ENCODE data around the gene NAPSA.
"Not testable (repeated sequence)": the region's sequence is repeated elsewhere in the genome, so short reads cannot be mapped to it uniquely, and the experiment has no call there.

Gene NAPSA

DNA sequence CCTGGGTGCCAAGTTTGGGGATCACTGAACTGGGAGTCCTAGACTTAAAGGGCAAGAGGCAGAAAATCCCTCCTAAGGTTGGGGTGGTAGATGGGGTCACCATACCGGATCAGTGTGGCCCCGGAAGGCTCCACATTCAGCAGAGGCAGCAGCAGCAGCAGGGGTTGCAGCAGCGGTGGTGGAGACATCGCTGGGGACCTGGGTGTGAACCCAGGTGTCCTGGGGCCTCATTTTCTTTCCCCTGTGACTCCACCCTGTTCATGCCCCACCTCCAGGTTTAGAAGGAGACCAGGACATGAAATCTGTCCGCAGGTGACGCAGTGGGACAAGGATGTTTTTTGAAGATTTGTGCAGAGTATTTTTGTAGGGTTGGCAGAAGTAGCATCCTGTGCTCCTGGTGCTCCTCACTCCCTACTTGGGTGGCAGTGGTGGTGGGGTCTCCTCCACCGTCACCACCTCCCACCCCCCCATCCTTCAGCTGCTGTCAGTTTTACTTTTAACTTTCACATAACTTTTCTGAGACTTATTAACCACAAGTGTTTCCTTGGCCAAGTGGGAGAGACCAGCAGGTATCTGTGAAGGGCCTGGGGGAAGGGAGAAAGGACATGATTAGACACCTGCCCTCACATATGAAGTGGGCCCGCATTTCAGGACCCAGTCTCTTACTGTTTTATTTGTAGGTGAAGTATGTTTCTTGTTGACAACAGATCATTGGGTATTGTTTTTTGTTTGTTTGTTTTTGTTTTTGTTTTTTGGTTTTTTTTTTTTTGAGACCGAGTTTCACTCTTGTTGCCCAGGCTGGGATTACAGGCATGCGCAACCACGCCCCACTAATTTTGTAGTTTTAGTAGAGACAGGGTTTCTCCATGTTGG lies at the start of gene NAPSA:
Gene NAPSA, minus strand, starts transcription at position 206 of the 873 bp plus-strand sequence. Its CDS starts 18 bp downstream, at position 188.
- DNase-seq (ENCODE audit: low read depth, low spot score) = no peak

DNA sequence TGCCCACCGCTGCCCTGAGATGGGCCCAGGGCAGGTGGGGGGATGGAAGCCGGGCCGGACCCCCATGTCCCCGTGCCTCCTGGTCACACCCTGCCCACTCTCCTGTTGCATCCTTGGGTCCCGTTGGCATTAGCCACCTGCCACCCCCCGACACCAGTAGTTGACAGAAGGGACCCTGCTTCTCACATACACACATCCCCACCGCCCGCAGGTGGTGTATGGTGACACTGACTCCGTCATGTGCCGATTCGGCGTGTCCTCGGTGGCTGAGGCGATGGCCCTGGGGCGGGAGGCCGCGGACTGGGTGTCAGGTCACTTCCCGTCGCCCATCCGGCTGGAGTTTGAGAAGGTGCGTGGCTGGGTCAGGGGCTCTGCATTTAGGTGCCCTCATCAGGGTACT lies 48.1 kb upstream of the NAPSA start:
- no peak for DNase-seq (ENCODE audit: low read depth, low spot score)

DNA sequence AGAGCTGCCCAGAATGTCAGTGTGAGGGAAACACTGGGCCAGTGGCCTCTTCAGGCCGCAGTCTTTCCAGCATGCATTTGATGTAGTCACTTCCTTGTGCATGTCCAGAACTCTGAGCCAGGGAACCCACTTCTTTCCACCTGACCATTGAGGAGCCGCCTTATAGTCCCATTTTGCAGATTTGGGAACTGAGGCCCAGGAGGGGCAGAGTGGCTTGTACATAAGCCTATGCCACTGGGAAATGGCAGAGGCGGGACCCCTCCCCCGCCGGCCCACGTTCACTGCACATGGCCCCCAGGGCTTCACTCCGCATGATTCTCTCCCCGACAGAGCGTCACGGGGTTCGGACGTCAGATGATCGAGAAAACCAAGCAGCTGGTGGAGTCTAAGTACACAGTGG lies 47.7 kb upstream of the NAPSA start:
- no peak for DNase-seq (ENCODE audit: low read depth, low spot score)

- no peak for DNase-seq (ENCODE audit: low read depth, low spot score)
These were observed 47.0 kb upstream of the NAPSA start for GRCh38 chr19:50412419-50412818.

- DNase-seq (ENCODE audit: low read depth, low spot score) = no peak
These were observed 44.7 kb upstream of the NAPSA start for GRCh38 chr19:50410109-50410508.

DNA sequence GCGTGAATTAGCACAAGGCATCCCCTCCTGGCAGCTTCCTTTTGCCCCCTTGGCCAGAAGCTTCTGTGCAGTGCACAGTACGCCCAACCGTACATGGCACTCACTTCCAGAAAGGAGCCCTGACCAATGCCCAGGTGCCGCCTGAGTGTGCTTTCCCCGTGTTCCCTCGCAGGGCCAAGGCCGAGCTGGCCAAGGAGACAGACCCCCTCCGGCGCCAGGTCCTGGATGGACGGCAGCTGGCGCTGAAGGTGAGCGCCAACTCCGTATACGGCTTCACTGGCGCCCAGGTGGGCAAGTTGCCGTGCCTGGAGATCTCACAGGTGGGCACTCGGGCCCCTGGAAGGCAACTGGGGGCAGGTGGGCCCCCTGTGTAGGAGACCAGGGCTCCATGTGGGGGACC lies 43.9 kb upstream of the NAPSA start:
- DNase-seq (ENCODE audit: low read depth, low spot score) = no peak

GRCh38 chr19:50406829-50407228 lies 41.4 kb upstream of the NAPSA start:
- no peak for DNase-seq (ENCODE audit: low read depth, low spot score)

DNA sequence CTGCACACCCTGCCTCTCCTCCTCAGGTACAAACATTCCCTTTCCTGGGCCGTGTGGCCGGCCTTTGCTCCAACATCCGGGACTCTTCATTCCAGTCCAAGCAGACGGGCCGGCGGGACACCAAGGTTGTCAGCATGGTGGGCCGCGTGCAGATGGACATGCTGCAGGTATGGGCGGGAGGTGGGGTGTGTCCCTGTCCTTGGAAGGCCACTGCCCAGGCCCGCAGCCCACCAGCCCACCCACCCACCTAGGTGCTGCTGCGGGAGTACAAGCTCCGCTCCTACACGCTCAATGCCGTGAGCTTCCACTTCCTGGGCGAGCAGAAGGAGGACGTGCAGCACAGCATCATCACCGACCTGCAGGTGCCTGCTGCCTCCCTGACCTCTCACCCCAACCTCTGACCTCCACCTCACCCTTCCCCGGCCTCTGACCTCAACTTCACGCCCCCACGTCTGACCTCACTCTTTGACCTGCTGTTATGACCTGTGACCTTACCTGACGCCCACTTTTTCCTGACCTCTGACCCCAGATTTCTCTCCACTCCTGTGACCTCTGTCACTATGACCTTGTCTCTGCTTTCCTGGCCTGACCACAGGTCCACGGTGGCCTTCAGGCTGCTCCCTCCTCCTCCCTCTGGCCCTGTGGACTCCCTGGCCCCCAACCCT lies 40.8 kb upstream of the NAPSA start:
- no peak for DNase-seq (ENCODE audit: low read depth, low spot score)

- no peak for DNase-seq (ENCODE audit: low read depth, low spot score)
These were observed 37.3 kb upstream of the NAPSA start for GRCh38 chr19:50402544-50403301.

DNA sequence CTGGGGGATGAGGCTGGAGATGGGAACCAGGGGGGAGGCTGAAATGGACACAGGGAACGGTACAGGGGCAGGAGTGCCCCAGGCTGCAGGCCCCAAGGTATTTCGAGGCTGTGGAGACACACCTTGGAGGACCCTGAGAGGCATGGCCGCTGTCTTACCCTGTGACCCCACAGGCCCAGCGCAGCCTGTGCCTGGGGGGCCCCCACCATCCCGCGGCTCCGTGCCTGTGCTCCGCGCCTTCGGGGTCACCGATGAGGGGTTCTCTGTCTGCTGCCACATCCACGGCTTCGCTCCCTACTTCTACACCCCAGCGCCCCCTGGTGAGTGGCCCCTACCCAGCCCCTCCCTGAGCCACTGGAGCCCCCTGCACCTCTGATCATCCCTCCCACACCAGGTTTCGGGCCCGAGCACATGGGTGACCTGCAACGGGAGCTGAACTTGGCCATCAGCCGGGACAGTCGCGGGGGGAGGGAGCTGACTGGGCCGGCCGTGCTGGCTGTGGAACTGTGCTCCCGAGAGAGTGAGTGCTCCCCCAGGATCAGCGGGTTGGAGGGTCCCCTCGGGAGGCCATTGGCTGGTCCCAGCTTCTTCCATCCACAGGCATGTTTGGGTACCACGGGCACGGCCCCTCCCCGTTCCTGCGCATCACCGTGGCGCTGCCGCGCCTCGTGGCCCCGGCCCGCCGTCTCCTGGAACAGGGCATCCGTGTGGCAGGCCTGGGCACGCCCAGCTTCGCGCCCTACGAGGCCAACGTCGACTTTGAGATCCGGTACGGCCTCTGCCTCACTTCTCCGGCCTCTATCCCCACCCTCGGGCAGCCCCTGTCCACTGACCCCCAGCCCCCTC lies 36.4 kb upstream of the NAPSA start:
- no peak for DNase-seq (ENCODE audit: low read depth, low spot score)

DNA sequence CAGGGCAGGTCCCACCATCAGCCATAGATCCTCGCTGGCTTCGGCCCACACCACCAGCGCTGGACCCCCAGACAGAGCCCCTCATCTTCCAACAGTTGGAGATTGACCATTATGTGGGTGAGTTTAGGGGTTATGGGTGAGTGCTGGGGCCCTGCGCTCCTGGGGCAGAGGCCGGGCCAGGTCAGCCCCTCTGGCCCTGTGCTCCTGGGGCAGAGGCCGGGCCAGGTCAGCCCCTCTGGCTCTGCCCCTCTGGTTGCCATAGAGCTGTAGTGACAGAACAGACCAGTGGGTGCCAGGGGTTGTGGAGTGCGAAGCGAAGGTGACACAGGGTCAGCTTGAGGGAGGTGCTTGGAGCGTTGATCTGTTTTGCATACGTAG lies 33.9 kb upstream of the NAPSA start:
- DNase-seq (ENCODE audit: low read depth, low spot score) = no peak

DNA sequence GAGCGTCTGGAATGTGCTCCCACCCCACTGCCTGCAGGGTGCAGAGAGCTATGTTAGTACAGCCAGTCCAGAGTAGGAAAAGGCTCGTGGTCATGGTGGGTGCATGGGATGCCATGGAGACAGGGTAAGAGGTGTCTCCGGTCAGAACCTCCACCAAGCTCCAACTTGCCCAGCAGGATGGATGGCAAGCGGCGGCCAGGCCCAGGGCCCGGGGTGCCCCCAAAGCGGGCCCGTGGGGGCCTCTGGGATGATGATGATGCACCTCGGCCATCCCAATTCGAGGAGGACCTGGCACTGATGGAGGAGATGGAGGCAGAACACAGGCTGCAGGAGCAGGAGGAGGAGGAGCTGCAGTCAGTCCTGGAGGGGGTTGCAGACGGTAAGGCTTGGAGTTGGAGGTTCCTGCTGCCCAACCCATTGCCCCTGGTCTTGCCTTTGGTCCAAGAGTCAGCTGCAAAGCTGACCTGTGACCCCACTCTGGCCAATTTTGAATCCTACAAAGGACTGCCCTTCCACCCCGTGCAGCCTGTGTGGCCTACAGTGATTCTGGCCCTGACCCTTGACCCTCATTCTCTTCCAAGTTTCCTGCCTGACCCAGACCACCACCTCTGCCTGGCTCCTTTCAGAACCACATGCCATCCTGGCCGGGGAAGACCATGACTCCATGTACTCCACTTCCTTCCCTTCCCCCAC lies 33.4 kb upstream of the NAPSA start:
- DNase-seq (ENCODE audit: low read depth, low spot score) = no peak

- DNase-seq (ENCODE audit: low read depth, low spot score) = no peak
These were observed 28.6 kb upstream of the NAPSA start for GRCh38 chr19:50394017-50394416.

DNA sequence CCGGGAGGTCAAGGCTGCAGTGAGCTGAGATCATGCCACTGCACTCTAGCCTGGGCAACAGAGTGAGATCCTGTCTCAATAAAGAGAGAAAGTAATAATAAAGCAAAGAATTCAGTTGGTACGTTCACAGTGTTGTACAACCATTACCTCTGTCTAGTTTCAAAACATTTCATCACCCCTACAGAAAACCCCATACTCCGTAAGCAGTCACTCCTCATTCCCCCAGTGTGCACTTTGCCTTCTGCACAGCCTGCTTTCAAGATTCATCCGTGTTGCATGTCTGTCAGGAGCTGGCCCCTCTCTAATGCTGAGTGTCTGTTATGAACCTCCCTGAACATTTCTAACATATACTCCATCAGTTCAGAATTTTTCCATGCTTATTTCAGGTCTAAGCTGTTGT lies 28.1 kb upstream of the NAPSA start:
- DNase-seq (ENCODE audit: low read depth, low spot score) = no peak

DNA sequence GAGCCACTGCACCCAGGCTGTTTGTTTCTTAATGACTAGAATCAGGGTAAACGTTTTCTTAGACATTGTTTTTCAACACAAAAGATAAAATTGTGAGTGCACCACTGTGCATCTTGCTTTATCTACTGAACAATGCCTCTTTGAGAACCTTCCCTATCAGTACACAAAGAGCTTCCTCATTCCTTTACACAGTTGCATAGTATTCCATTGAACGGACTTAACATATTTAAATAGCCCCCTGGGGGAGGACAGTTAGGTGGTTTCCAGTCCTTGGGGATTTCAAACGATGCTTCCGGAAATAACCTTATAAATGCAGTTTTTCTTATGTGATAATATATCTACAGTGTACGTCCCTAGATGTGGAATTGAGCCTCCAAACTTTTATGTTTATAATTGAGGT lies 27.3 kb upstream of the NAPSA start:
- no peak for DNase-seq (ENCODE audit: low read depth, low spot score)

- DNase-seq (ENCODE audit: low read depth, low spot score) = not testable (repeated sequence)
These were observed 25.5 kb upstream of the NAPSA start for GRCh38 chr19:50390952-50391351.

DNA sequence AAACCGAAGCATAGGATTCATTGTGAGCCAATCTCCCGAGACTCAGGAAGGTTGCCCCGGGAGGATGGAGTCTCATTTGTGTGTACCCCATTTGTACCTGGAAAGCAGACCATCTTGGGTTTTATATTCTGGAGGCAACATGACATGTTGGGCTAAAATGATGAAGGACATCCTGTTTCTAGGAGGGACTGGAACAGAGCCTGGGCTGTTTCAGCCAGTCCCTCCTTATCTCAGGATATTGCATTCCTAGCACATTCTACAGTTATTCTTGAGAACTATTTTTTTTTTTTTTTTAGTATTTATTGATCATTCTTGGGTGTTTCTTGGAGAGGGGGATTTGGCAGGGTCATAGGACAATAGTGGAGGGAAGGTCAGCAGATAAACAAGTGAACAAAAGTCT lies 24.9 kb upstream of the NAPSA start:
- not testable (repeated sequence) for DNase-seq (ENCODE audit: low read depth, low spot score)

DNA sequence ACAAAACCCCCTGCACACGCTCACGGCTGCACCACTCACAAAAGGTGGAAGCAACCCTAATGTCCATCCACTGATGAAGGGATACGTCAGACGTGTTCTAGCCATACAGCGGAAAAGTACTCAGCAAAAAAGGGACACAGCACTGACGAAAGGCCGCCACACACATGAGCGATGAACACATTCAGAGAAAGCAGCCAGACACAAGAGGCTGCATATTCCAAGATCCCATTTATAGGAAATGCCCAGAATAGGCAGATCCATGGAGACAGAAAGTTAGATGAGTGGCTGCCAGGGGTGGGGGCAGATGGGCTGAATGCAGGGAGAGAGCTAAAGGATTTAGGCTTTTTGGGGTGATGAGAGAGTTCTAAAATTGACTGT lies 22.4 kb upstream of the NAPSA start:
- no peak for DNase-seq (ENCODE audit: low read depth, low spot score)

DNA sequence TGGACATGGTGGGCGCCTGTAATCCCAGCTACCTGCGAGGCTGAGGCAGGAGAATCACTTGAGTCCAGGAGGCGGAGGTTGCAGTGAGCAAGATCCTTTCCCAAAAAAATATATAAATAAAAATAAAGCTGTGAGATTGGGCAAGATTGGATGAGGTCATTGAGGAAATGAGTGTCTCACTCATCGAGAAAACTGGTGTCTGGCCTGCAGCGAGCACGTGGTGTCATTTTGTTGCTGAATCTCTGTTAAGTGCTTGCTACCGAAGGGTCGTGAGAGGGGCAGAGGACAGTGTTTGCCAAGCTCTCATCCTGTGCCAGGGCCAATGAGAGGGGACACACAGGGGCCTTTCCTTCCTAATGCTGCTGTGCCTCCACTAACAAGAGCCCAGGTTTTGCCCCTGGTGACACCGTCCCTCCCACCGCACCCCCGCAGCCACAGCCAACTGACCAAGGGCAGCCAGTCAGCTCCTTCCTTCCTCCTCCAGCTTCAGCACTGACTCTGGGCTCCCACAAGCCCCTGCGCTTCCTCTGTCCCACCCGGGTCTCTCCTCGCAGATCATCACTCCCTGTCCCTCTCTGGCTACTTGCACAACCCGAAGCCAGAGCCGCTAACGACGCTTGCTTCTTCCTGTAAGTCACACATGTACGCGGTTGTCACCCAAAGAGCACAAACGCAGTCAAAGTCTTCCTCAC lies 21.9 kb upstream of the NAPSA start:
- DNase-seq (ENCODE audit: low read depth, low spot score) = no peak

All from brain pericyte (primary cell).